Activated T-helper 17 cell treated with anti-CD3 and anti-CD28 coated beads, Interleukin-2, amount 50 U/mL, for 72 hours (primary cell): ENCODE results near the gene SPRING1. TPM values are rescaled to one million over a fixed set of nuclear protein-coding genes. Genes with fewer than 3 reads are reported as not detected.

Source experiments
- ATAC-seq: fragments of 150-1000 bp; cut with Tn5 transposase; replicated peaks from 2 replicates; pipeline ENCODE4 v1.10.0; 2021; ENCODE audit warnings: mild to moderate bottlenecking, moderate library complexity
- H3K27ac Mint-ChIP-seq: one replicate; pipeline ENCODE4 v1.8.0; 2022; ENCODE audit warnings: mixed read lengths
- H3K27me3 Mint-ChIP-seq: one replicate; pipeline ENCODE4 v1.8.0; 2022; ENCODE audit warnings: mixed read lengths
- H3K36me3 Mint-ChIP-seq: one replicate; pipeline ENCODE4 v1.8.0; 2022; ENCODE audit warnings: low read depth, mild to moderate bottlenecking, mixed read lengths
- H3K4me1 Mint-ChIP-seq: one replicate; pipeline ENCODE4 v1.8.0; 2022; ENCODE audit warnings: mixed read lengths
- H3K4me3 Mint-ChIP-seq: one replicate; pipeline ENCODE4 v1.8.0; 2022; ENCODE audit warnings: mild to moderate bottlenecking, mixed read lengths
- H3K9me3 Mint-ChIP-seq: one replicate; pipeline ENCODE4 v1.8.0; 2022; ENCODE audit warnings: mixed read lengths
- total RNA-seq, 2 donors: library from RNA; stranded (reverse); gene quantifications; one replicate each; pipeline ENCODE4 v1.2.3, GENCODE V29; 2022

SPRING1 gene, protein sequence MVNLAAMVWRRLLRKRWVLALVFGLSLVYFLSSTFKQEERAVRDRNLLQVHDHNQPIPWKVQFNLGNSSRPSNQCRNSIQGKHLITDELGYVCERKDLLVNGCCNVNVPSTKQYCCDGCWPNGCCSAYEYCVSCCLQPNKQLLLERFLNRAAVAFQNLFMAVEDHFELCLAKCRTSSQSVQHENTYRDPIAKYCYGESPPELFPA
- total RNA-seq, result 10 to 100 TPM; 17.9 to 32.8 TPM

DNA sequence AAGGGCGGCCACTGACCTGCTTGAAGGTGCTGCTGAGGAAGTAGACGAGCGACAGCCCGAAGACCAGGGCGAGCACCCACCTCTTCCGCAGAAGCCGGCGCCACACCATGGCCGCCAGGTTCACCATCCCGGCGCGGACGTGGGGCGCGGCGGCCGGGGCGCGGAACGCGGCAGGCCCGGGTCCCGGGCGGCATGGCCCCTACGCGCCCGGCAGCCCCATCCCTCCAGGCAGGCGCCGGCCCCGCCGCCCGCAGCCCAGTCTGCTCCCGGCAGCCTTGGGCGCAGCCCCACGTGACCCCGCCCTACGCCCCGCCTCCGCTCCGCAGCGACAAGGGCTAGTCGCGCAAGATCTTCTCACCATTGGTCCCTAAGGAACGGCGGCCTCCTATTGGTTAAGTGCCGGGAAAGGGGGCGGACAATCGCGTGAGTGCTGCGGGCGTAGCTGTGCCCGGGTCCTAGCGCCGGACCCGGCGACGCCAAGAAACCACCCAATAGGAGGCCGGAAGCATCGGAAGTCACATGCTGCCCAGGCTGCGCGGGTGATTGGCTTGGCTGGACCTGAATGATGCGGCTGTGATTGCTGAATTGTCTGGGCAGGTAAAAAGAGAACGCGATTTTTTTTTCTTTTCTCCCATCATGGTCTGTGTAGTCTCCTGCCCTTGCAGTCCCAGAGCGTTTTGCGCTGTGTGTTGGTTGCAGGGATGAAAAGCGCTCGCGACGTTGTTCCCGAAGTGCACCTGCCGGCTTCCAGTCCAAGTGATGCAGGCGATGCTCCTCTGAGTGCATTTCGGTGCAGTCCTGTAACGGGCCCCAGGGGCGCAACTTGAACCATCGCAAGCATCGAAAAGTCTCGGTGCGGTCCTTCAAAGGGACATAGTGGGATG, at the start of gene SPRING1, which contains the start of gene RNFT2:
Gene SPRING1 (minus strand): TSS at position 296 of the 884 bp plus-strand sequence. CDS start 169 bp downstream, at position 127.
Gene RNFT2 (plus strand): TSS at position 542 of the 884 bp plus-strand sequence. CDS start 2,183 bp downstream, outside the sequence.
- no peaks in the 10 kb centered on the region for H3K27me3 Mint-ChIP-seq
- peaks cover 19% of the 10 kb centered on the region for H3K36me3 Mint-ChIP-seq
- peak within 1 kb of the TSS; percentile 94 for H3K27ac Mint-ChIP-seq
- peaks cover 25% of the 10 kb centered on the region for H3K4me1 Mint-ChIP-seq
- no peaks in the 10 kb centered on the region for H3K9me3 Mint-ChIP-seq
- ATAC-seq, result peak; percentile 99
- H3K4me3 Mint-ChIP-seq, result peak within 1 kb of the TSS; percentile 97

DNA sequence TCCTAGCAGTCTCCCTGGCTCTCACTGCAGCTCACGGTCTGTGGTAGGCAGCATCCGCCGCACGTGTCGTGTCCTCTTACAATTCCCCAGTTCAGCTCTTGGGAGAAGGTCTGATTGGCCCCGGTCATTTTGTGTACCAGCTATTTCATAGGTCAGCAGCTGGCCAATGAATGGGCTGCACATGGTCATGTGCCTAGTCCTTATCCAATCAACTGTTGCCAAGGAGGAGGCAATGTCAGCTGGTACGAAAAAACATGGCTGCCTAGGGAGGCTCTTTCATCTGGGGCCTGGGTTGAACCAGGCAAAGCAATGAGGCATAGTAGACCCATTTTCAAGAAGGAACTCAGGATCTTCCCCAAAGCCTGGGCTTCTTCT, 46.4 kb upstream of the SPRING1 start:
- Mint-ChIP-seq H3K27me3 (no peaks in the 10 kb centered on the region), H3K9me3 (no peaks in the 10 kb centered on the region), H3K4me1 (no peaks in the 10 kb centered on the region), H3K27ac (no peak overlapping the region), H3K36me3 (peaks cover 6% of the 10 kb centered on the region), H3K4me3 (no peak overlapping the region)
- ATAC-seq, result no peak

DNA sequence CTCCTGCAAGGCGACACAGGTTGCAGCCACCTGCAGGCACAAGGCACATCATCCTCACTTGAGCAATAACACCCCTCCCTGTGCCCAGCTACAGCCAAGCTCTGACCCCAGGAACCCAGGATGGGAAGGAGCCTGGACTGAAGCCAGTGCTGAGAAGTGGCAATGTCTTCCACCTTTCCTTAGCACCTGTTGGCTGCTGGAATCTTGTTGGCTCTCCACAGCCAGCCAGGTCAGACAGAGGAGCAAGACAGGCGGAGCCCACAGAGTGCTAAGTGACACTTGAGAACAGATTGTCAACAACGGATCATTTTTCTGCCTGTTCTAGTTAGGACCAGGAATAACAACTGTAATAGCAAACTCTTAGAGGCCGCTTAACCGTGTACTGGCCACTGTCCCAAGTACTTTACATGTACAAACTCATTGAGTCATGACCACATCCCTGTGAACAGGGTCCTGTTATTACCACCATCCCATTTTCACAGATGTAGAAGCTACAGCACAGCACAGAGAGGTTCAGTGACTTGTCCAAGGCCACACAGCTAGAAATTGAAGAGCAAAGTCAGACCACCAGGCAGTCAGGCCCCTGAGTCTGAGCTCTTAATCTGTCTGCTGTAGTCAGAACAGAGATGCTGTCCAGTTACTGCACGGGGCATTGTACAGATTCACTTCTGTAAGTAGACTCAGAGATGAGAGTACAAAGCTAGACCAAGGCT, 45.8 kb upstream of the SPRING1 start:
- H3K27me3 Mint-ChIP-seq, result no peaks in the 10 kb centered on the region
- no peaks in the 10 kb centered on the region for H3K9me3 Mint-ChIP-seq
- peaks cover 6% of the 10 kb centered on the region for H3K36me3 Mint-ChIP-seq
- no peaks in the 10 kb centered on the region for H3K4me1 Mint-ChIP-seq
- H3K4me3 Mint-ChIP-seq, result no peak overlapping the region
- no peak for ATAC-seq
- H3K27ac Mint-ChIP-seq, result no peak overlapping the region

DNA sequence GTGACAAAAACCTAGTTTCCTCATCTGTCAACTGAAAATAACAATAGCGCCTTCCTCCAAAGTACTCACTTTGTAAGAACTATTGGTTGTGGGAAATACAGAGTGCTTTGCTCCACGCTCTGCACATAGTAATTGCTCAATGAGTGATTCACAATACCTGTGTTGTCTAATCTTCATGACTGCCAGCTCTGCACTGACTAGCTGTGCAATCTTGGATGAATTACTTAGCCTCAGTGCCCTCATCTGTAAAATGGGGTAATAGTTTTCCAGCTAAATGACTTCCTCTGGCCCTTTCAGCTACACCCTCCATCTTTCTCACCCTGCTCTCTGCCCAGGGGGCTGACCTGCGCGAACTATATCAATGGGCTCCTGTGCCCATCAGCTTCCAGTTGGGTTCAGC, 43.1 kb upstream of the SPRING1 start:
- Mint-ChIP-seq H3K4me1 (no peaks in the 10 kb centered on the region), H3K36me3 (peaks cover 6% of the 10 kb centered on the region), H3K27ac (no peak overlapping the region), H3K27me3 (no peaks in the 10 kb centered on the region), H3K4me3 (no peak overlapping the region), H3K9me3 (no peaks in the 10 kb centered on the region)
- no peak for ATAC-seq

DNA sequence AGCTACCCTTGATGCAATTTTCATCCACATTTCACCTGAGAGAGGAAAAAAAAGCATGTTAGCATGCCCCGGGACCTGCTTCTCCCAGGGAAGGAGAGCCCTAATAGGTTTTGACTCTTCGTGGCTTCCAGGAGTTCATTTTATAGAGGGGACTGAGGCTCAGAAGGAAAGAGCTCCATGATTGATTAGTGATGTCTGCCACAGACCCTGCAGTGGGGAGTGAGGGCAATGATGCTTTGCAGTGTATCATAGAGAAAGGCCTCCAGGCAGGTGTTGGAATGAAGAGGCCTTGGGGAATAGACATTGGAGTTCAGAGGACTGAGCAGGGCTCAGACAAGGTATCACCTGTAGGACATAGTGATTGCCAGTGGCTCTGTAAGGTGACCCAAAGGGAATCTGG, 41.7 kb upstream of the SPRING1 start:
- Mint-ChIP-seq H3K27ac (no peak overlapping the region), H3K9me3 (no peaks in the 10 kb centered on the region), H3K4me1 (no peaks in the 10 kb centered on the region), H3K27me3 (no peaks in the 10 kb centered on the region), H3K4me3 (no peak overlapping the region), H3K36me3 (peaks cover 6% of the 10 kb centered on the region)
- no peak for ATAC-seq

DNA sequence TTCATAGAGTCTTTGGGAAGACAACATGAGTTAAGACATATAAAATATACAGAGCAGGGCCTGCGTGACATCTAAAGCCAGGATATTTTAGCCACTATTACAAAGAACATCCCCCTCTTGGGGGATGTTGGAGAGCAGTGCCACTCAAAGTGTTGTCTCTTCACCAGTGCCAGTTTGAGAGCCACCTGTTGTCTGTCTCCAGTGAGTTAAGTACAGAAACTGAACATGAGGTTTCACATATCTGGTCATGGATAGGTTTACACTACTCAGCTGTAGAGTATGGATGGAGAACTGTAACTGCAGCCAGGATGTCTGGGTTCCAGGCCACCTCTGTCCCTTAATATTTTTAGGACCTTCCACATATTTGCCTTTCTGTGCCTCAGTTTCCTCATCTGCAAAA, 39.4 kb upstream of the SPRING1 start:
- Mint-ChIP-seq H3K27ac (no peak overlapping the region), H3K27me3 (no peaks in the 10 kb centered on the region), H3K4me1 (no peaks in the 10 kb centered on the region), H3K9me3 (no peaks in the 10 kb centered on the region), H3K4me3 (no peak overlapping the region), H3K36me3 (peaks cover 6% of the 10 kb centered on the region)
- no peak for ATAC-seq

DNA sequence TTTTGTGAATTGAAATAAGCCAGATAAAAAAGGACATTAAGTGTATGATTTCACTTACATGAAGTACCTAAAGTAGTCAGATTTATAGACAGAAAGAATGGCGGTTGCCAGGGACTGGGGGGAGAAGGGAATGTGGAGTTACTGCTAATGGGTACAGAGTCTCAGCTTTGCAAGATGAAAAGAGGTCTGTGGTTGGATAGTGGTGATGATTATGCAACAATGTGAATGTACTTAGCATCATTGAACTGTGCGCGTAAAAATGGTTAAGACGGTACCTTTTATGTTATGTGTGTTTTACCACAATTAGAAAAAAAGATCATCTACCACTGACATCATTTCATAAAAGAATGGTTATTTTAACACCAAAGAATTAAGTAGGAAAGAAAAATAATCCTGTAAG, 36.2 kb upstream of the SPRING1 start:
- ATAC-seq, result no peak
- Mint-ChIP-seq H3K27ac (no peak overlapping the region), H3K36me3 (no peaks in the 10 kb centered on the region), H3K4me3 (no peak overlapping the region), H3K27me3 (no peaks in the 10 kb centered on the region), H3K4me1 (no peaks in the 10 kb centered on the region), H3K9me3 (no peaks in the 10 kb centered on the region)

DNA sequence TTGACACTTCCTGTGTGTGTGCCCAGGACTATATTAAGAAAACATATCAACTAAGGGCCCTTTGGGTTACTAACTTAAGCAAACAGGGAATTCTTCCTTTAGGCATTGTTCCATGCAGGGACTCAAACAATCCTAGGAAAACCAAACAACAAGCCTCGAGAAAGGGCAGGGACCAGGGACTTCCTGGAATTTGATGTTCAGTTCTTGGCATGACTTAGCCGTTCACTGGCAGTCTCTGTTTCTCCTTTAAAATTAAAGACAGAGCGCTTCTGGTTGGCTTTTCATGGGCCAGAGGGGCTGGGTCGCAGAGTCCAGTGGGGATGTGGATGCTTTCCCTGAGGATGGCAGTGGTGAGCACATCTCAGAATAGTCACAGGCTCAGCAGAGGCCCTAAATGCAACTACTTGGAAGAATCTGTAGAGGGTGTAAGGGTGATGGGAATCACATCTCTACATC, 35.4 kb upstream of the SPRING1 start:
- no peak for ATAC-seq
- Mint-ChIP-seq H3K36me3 (no peaks in the 10 kb centered on the region), H3K27me3 (no peaks in the 10 kb centered on the region), H3K4me1 (no peaks in the 10 kb centered on the region), H3K27ac (no peak overlapping the region), H3K4me3 (no peak overlapping the region), H3K9me3 (no peaks in the 10 kb centered on the region)

DNA sequence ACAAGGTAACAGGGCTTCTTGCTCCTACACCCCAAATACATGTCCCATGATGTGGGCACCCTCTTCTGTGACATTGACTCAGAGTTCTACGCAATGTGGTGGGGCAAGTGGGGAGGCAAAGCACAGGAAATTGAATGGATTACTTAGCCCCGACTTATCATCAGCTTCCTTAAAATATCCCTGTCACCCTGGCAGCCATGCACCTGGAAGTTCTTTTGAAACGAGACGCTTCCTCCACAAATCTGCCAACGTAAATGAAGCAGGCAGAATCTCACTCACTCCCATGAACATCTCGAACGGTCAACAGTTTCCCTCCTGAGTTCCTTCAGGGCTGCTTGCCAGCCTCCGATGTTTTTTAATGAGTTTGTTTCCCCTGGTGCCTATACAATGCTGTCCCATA, 33.8 kb upstream of the SPRING1 start:
- H3K36me3 Mint-ChIP-seq, result no peaks in the 10 kb centered on the region
- H3K9me3 Mint-ChIP-seq, result no peaks in the 10 kb centered on the region
- no peaks in the 10 kb centered on the region for H3K4me1 Mint-ChIP-seq
- no peak overlapping the region for H3K27ac Mint-ChIP-seq
- H3K27me3 Mint-ChIP-seq, result no peaks in the 10 kb centered on the region
- no peak for ATAC-seq
- H3K4me3 Mint-ChIP-seq, result no peak overlapping the region

DNA sequence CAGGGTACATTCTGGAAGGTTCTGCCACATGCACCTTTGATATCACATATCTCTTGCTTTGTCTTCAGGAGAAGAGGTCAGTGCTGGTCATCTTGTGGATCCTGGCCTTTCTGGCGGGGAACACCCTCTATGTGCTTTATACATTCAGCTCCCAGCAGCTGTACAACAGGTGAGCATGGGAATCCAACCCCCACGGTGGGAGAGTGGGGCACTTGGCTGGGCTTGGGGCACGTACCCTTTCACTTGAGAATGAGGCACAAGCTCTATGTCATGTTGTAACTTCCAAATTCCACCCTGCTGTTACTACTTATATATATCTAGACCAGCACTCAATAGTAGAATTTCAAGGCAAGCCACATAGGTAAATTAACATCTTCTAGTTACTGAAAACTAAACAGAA, 28.9 kb upstream of the SPRING1 start:
- H3K27me3 Mint-ChIP-seq, result no peaks in the 10 kb centered on the region
- no peaks in the 10 kb centered on the region for H3K9me3 Mint-ChIP-seq
- no peak for ATAC-seq
- no peaks in the 10 kb centered on the region for H3K36me3 Mint-ChIP-seq
- no peaks in the 10 kb centered on the region for H3K4me1 Mint-ChIP-seq
- H3K4me3 Mint-ChIP-seq, result no peak overlapping the region
- no peak overlapping the region for H3K27ac Mint-ChIP-seq

DNA sequence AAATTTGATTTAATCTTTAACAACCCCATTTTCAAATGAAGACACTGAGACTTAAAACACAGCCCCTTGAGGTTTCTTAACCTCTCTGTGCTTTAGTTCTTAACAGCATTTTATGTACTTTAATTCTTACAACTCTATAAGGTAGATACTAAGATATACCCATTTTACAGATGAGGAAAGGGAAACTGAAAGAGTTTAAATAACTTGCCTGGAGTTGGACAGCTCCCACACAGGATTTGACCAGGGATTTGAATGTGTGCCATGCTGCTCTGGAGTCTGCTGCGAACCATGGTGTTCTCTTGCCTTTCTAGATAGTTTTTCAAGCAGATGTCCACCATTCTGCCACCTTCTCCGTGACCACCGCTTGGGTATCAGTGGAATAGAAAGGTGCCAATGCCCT, 28.4 kb upstream of the SPRING1 start:
- no peaks in the 10 kb centered on the region for H3K9me3 Mint-ChIP-seq
- H3K4me1 Mint-ChIP-seq, result no peaks in the 10 kb centered on the region
- H3K27ac Mint-ChIP-seq, result no peak overlapping the region
- H3K36me3 Mint-ChIP-seq, result no peaks in the 10 kb centered on the region
- no peak overlapping the region for H3K4me3 Mint-ChIP-seq
- ATAC-seq, result no peak
- no peaks in the 10 kb centered on the region for H3K27me3 Mint-ChIP-seq

DNA sequence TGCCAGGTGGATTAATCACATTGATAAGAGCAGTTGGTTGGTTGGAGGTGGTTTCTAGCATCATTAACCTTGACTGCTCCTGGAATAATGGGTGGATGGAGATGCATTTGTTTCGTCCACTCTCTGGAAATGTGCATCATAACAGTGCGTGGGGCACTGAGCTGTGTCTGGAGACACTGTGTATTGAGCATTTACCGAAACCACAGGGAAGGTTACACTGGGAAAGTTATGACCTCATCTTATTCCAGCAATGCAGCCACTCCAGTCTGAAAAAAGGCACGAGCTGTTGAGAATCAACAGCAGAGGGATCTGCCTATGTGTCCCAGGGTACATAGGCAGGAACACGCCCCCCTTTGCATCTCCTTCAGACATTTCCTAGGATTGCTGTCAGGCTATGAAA, 27.4 kb upstream of the SPRING1 start:
- no peak overlapping the region for H3K4me3 Mint-ChIP-seq
- peaks cover 4% of the 10 kb centered on the region for H3K4me1 Mint-ChIP-seq
- ATAC-seq, result no peak
- H3K9me3 Mint-ChIP-seq, result no peaks in the 10 kb centered on the region
- H3K27ac Mint-ChIP-seq, result no peak overlapping the region
- H3K36me3 Mint-ChIP-seq, result peaks cover 7% of the 10 kb centered on the region
- no peaks in the 10 kb centered on the region for H3K27me3 Mint-ChIP-seq

DNA sequence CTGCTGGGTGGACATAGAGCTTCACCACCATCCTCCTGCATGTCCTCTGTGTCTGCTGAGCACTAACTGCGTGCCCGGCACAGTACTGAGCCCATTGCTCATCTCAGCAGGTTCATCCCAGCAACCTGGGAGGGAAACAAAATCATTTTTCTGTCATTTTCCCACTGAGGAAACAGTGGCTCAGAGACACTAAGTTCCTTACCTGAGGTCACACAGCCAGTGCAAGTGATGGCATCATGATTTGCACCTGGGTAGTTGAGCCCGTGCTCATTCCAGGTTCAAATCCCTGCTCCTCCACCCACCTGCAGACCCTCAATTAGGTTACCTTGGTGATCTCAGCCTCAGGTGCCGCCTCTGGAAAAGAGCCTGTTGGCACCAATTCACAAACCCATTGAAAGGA, 23.6 kb upstream of the SPRING1 start:
- H3K27ac Mint-ChIP-seq, result no peak overlapping the region
- no peak overlapping the region for H3K4me3 Mint-ChIP-seq
- H3K4me1 Mint-ChIP-seq, result peaks cover 10% of the 10 kb centered on the region
- ATAC-seq, result no peak
- peaks cover 12% of the 10 kb centered on the region for H3K36me3 Mint-ChIP-seq
- H3K27me3 Mint-ChIP-seq, result no peaks in the 10 kb centered on the region
- no peaks in the 10 kb centered on the region for H3K9me3 Mint-ChIP-seq

DNA sequence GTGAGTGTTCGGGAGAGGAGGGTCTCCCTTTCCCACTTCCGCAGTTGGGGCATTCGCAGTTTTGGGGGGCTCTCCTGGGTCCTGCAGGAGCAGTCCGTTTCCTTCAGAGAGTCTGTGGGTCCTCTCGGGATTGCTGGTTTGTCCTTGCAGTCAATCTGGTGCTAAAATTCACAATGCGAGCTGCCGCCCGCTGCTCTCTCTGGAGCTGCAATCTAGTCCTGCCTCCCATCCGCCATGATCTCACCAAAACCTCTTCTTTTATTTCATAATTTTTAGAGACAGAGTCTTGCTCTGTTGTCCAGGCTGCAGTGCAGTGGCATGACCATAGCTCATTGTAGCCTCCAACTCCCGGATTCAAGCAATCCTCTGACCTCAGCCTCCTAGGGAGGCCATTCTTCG, 22.8 kb upstream of the SPRING1 start:
- H3K27ac Mint-ChIP-seq, result no peak overlapping the region
- ATAC-seq, result no peak
- H3K36me3 Mint-ChIP-seq, result peaks cover 12% of the 10 kb centered on the region
- no peak overlapping the region for H3K4me3 Mint-ChIP-seq
- no peaks in the 10 kb centered on the region for H3K27me3 Mint-ChIP-seq
- H3K4me1 Mint-ChIP-seq, result peaks cover 10% of the 10 kb centered on the region
- no peaks in the 10 kb centered on the region for H3K9me3 Mint-ChIP-seq
